Measurements from ENCODE around the gene GPR15.

GPR15 gene

DNA sequence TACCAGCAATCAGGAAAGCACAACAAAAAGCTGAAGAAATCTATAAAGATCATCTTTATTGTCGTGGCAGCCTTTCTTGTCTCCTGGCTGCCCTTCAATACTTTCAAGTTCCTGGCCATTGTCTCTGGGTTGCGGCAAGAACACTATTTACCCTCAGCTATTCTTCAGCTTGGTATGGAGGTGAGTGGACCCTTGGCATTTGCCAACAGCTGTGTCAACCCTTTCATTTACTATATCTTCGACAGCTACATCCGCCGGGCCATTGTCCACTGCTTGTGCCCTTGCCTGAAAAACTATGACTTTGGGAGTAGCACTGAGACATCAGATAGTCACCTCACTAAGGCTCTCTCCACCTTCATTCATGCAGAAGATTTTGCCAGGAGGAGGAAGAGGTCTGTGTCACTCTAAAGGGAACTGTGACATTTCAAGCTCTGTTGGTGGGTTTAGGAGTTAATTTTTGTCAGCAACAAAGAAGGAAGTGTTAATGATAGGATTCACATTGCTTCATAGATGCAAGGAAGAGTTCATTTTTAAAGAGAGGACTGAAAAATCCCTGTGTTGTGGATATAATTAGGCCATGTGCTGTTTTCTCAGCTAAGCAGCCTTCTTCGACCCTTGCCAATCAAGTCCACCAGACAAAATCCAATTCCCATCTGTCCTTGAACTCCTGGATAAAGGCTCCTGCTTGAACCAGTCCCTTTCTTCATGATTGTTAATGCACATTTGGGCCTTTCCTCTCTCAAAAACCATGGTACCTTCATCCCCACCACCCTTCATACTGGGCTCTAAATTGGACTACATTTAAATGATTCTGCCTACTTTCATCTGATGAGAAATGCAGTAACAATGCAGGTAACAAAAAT lies 1.2 kb downstream of the GPR15 start:
- no peak for TF ChIP-seq CTCF (IDR thresholded peaks at IDR 0.05)

DNA sequence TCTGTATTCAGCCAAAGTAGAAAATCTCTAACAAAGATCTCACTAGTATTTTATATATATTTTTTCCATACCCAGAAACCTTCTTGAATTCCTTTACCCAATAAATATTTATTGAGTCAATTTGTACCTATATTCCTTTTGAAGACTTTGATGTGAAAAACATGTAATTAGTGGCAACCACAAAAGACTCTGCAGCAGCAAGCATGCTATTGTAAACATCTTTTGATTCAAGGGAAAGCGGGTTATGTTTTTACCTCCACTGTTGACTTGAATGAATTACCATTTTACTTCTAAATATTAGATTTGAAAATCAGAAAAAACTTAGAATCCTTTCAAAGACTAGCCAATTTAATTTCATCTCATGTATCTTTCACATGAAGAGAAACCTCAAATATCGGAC lies 2.4 kb downstream of the GPR15 start:
- TF ChIP-seq CTCF (IDR thresholded peaks at IDR 0.05) = no peak

DNA sequence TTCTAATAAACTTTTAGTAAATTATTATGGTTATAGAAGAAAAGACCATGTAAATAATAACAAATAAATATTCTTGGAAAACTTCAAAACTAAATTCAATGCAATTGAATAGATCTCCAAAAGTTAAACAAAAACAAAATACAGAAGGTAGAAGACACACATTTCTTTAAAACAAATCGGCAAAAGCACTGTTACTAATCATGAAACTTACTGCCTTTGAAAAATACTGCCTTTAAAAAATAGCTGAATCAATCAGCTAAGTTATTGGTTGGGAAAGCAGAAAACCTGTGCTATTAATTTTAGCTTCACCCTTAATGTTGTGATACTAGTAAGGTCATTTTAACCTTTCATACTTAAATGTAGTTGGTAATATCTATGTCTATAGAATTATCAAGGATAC lies 3.0 kb downstream of the GPR15 start:
- no peak for TF ChIP-seq CTCF (IDR thresholded peaks at IDR 0.05)

- no peak for TF ChIP-seq CTCF (IDR thresholded peaks at IDR 0.05)
Observed at GRCh38 chr3:98536456-98537017, 4.8 kb downstream of the GPR15 start.

DNA sequence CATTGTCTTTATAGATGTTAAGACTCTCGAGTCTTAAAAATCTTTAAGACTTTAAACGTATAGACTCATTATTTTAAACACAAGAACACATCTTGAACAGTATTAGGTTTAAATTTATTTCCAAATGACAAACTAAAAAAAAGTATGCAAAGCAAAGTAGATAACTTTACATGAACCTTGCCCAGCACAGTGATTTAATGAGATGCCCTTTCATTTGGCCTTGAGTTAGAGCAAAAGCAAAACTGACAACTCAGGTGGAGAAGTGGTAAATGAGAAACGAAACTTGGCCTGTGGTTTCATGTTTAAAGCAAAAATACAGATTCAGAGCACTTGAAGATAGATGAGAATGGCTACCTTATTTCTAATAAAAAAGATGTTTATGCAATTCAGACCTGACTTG lies 8.6 kb downstream of the GPR15 start:
- no peak for TF ChIP-seq CTCF (IDR thresholded peaks at IDR 0.05)

GRCh38 chr3:98541695-98542094 lies 9.9 kb downstream of the GPR15 start:
- no peak for TF ChIP-seq CTCF (IDR thresholded peaks at IDR 0.05)

DNA sequence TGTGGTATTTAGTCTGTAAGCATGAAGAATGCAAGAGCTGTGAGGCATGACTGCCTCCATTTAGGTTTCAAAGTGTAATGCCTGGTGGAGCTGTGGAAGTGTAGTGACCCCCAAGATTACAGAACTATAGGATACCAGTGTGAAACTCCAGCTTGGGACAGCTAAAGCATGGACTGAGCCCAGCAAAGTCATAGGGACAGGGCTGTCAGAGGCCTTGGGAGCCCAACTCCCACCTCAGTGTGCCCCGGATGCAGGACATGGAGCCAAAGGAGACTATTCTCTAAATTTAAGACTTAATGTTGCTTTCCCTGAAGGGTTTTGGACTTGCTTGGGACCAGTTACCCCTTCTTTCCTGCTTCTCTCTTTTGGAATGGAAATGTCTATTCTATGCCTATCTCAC lies 10.8 kb downstream of the GPR15 start:
- no peak for TF ChIP-seq CTCF (IDR thresholded peaks at IDR 0.05)

All from LNCAP (cell line).